Liver (tissue), 9 donors: ENCODE results near the gene TCF7L2. TPM values are rescaled to one million over a fixed set of nuclear protein-coding genes. Genes with fewer than 3 reads are reported as not detected.

ENCODE experiments used
- DNase-seq: peaks from one replicate; pipeline ENCODE4 v3.0.0-alpha.2; 2017; ENCODE audit warnings: low spot score
- H3K27ac ChIP-seq, 2 donors: one replicate each; pipeline ENCODE4 v1.7.0; 2013; ENCODE audit warnings: inconsistent platforms in 2 of 2, low read length in 2 of 2, control low read depth in 1 of 2, low read depth in 1 of 2, mild to moderate bottlenecking in 1 of 2
- H3K27me3 ChIP-seq, 4 donors: one replicate each; pipeline versions ENCODE4 v1.6.1 to v1.7.0; 2013; ENCODE audit warnings: low read length in 3 of 4, inconsistent platforms in 1 of 4, mild to moderate bottlenecking in 1 of 4, moderate library complexity in 1 of 4; ENCODE audit not compliant: control insufficient read depth in 4 of 4, insufficient read depth in 4 of 4
- H3K36me3 ChIP-seq, 4 donors: one replicate each; pipeline versions ENCODE4 v1.6.1 to v1.7.0; 2013; ENCODE audit warnings: low read length in 3 of 4, mild to moderate bottlenecking in 3 of 4, low read depth in 1 of 4, moderate library complexity in 1 of 4; ENCODE audit not compliant: control insufficient read depth in 4 of 4, insufficient read depth in 3 of 4
- H3K4me1 ChIP-seq, 4 donors: one replicate each; pipeline versions ENCODE4 v1.6.1 to v1.7.0; 2013; ENCODE audit warnings: low read length in 3 of 4, mild to moderate bottlenecking in 3 of 4, moderate library complexity in 1 of 4; ENCODE audit not compliant: control insufficient read depth in 4 of 4, insufficient read depth in 4 of 4
- H3K4me3 ChIP-seq, 3 donors: one replicate each; pipeline versions ENCODE4 v1.6.1 to v1.7.0; 2013; ENCODE audit warnings: low read length in 3 of 3, control low read depth in 1 of 3, low read depth in 1 of 3, mild to moderate bottlenecking in 1 of 3
- H3K9ac ChIP-seq, 2 donors: one replicate each; pipeline ENCODE4 v1.7.0; 2013; ENCODE audit warnings: low read length in 2 of 2, mild to moderate bottlenecking in 2 of 2, moderate library complexity in 2 of 2, control low read depth in 1 of 2, low read depth in 1 of 2
- H3K9me3 ChIP-seq, 4 donors: one replicate each; pipeline versions ENCODE4 v1.6.1 to v1.7.0; 2013; ENCODE audit warnings: low read length in 3 of 4; ENCODE audit not compliant: control insufficient read depth in 4 of 4
- GABPA ChIP-seq, 2 donors: IDR thresholded peaks in 1 of 2; conservative IDR thresholded peaks in 1 of 2; 2 replicates each; pipeline ENCODE4 v1.6.1; 2016; ENCODE audit warnings: antibody characterized with exemption in 2 of 2, mild to moderate bottlenecking in 1 of 2, moderate library complexity in 1 of 2
- HNF4G ChIP-seq: IDR thresholded peaks from 2 replicates; pipeline ENCODE4 v1.6.1; 2016; ENCODE audit warnings: antibody characterized with exemption
- RAD21 ChIP-seq, 2 donors: IDR thresholded peaks; 2 replicates each; pipeline ENCODE4 v1.6.1; 2016; ENCODE audit warnings: antibody characterized with exemption in 2 of 2, mild to moderate bottlenecking in 2 of 2
- RXRA ChIP-seq, 2 donors: IDR thresholded peaks; 2 replicates each; pipeline ENCODE4 v1.6.1; 2017 to 2018; ENCODE audit warnings: antibody characterized with exemption in 2 of 2, mild to moderate bottlenecking in 1 of 2
- TAF1 ChIP-seq: conservative IDR thresholded peaks from 2 replicates; pipeline ENCODE4 v1.6.1; 2016; ENCODE audit warnings: antibody characterized with exemption, mild to moderate bottlenecking
- YY1 ChIP-seq: IDR thresholded peaks from 2 replicates; pipeline ENCODE4 v1.6.1; 2016; ENCODE audit warnings: antibody characterized with exemption, mild to moderate bottlenecking
- WGBS: extraction: QIAGEN DNeasy Blood & Tissue Kit; methylation state at CpG from one replicate; pipeline ENCODE4 v1.1.7; 2013; 5-methylcytosine and 5-hydroxymethylcytosine counted together
- polyA plus RNA-seq, 2 donors: library from polyadenylated mRNA; stranded (reverse) in 1 of 2; unstranded in 1 of 2; fragments of 200-250 nt in 1 of 2; fragments of >200 nt in 1 of 2; fragmentation: Nextera tagmentation in 1 of 2; extraction: Ambion mirVana in 1 of 2; gene quantifications; one replicate each; pipeline versions ENCODE4 v1.2.1 to v1.2.3, GENCODE V29; 2013 to 2015
- total RNA-seq, 2 donors: library from RNA; depleted of rRNA; stranded (reverse); fragments of >200 nt; gene quantifications; one replicate each; pipeline ENCODE4 v1.2.3, GENCODE V29; 2014
- TF ChIP-seq, protein P1 (sequence below): IDR thresholded peaks from 2 replicates; pipeline ENCODE4 v1.6.1; 2016; ENCODE audit warnings: antibody characterized with exemption
- TF ChIP-seq, protein P2 (sequence below): IDR thresholded peaks from 2 replicates; pipeline ENCODE4 v1.6.1; 2016; ENCODE audit warnings: antibody characterized with exemption, mild to moderate bottlenecking
- TF ChIP-seq, protein P3 (sequence below): fragments of 150-350 bp; IDR thresholded peaks from 2 replicates; pipeline ENCODE4 v1.5.1; 2017; ENCODE audit warnings: improper control_type of control experiment, low read depth, low read length; ENCODE audit not compliant: missing input control
- TF ChIP-seq, protein P4 (sequence below): IDR thresholded peaks from 2 replicates; pipeline ENCODE4 v1.6.1; 2016; ENCODE audit warnings: antibody characterized with exemption
- donor health status: healthy.
- donor health status: healthy.
- donor health status: healthy.
- donor health status: healthy.
- donor health status: healthy.

Gene TCF7L2
- total and polyA plus RNA-seq, 4 donors, result 4.9 to 18.0 (median 8.3) TPM

DNA sequence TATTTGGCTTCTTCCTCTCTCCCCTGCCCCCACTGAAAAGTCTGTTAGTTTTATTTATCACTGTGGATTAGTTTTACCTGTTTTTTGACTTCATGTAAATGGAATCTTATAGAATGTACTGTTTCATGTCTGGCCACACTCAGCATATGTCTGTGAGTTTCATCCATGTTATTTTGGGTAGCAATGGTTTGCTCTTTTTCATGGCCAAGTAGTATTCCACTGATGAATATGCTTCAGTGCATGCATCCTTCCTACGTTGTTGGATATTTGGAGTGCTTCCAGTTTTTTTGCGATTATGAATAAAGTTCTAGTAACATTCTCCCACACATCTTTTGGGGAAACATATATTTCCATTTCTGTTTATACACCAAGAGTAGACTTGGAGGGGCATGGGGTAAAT is 19.1 kb downstream of the TCF7L2 start:
- no peak overlapping the region for H3K9ac ChIP-seq
- peaks cover 0 to 3% (median 0%) of the 10 kb centered on the region in 4 donors for H3K4me1 ChIP-seq
- H3K4me3 ChIP-seq, result no peak overlapping the region
- H3K9me3 ChIP-seq, result no peaks in the 10 kb centered on the region
- DNase-seq, result no peak
- no peak overlapping the region for H3K27ac ChIP-seq
- no peaks in the 10 kb centered on the region for H3K27me3 ChIP-seq
- 91% methylated on average over 2 of the region's 2 CpGs for WGBS
- peaks cover 0 to 28% (median 25%) of the 10 kb centered on the region in 4 donors for H3K36me3 ChIP-seq
- TF ChIP-seq, protein P1, sequence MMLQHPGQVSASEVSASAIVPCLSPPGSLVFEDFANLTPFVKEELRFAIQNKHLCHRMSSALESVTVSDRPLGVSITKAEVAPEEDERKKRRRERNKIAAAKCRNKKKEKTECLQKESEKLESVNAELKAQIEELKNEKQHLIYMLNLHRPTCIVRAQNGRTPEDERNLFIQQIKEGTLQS, result no peak
- TF ChIP-seq, protein P2, sequence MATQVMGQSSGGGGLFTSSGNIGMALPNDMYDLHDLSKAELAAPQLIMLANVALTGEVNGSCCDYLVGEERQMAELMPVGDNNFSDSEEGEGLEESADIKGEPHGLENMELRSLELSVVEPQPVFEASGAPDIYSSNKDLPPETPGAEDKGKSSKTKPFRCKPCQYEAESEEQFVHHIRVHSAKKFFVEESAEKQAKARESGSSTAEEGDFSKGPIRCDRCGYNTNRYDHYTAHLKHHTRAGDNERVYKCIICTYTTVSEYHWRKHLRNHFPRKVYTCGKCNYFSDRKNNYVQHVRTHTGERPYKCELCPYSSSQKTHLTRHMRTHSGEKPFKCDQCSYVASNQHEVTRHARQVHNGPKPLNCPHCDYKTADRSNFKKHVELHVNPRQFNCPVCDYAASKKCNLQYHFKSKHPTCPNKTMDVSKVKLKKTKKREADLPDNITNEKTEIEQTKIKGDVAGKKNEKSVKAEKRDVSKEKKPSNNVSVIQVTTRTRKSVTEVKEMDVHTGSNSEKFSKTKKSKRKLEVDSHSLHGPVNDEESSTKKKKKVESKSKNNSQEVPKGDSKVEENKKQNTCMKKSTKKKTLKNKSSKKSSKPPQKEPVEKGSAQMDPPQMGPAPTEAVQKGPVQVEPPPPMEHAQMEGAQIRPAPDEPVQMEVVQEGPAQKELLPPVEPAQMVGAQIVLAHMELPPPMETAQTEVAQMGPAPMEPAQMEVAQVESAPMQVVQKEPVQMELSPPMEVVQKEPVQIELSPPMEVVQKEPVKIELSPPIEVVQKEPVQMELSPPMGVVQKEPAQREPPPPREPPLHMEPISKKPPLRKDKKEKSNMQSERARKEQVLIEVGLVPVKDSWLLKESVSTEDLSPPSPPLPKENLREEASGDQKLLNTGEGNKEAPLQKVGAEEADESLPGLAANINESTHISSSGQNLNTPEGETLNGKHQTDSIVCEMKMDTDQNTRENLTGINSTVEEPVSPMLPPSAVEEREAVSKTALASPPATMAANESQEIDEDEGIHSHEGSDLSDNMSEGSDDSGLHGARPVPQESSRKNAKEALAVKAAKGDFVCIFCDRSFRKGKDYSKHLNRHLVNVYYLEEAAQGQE, result no peak
- TF ChIP-seq HNF4G, result no peak
- TF ChIP-seq TAF1, result no peak
- TF ChIP-seq, protein P3, sequence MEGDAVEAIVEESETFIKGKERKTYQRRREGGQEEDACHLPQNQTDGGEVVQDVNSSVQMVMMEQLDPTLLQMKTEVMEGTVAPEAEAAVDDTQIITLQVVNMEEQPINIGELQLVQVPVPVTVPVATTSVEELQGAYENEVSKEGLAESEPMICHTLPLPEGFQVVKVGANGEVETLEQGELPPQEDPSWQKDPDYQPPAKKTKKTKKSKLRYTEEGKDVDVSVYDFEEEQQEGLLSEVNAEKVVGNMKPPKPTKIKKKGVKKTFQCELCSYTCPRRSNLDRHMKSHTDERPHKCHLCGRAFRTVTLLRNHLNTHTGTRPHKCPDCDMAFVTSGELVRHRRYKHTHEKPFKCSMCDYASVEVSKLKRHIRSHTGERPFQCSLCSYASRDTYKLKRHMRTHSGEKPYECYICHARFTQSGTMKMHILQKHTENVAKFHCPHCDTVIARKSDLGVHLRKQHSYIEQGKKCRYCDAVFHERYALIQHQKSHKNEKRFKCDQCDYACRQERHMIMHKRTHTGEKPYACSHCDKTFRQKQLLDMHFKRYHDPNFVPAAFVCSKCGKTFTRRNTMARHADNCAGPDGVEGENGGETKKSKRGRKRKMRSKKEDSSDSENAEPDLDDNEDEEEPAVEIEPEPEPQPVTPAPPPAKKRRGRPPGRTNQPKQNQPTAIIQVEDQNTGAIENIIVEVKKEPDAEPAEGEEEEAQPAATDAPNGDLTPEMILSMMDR, result no peak
- TF ChIP-seq GABPA (IDR thresholded peaks at IDR 0.05 in 1 of 2, conservative IDR thresholded peaks at IDR 0.05 in 1 of 2), result no peak
- no peak for TF ChIP-seq RXRA (IDR thresholded peaks at IDR 0.05)
- TF ChIP-seq, protein P4, sequence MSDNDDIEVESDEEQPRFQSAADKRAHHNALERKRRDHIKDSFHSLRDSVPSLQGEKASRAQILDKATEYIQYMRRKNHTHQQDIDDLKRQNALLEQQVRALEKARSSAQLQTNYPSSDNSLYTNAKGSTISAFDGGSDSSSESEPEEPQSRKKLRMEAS, result no peak
- no peak for TF ChIP-seq RAD21 (IDR thresholded peaks at IDR 0.05)

DNA sequence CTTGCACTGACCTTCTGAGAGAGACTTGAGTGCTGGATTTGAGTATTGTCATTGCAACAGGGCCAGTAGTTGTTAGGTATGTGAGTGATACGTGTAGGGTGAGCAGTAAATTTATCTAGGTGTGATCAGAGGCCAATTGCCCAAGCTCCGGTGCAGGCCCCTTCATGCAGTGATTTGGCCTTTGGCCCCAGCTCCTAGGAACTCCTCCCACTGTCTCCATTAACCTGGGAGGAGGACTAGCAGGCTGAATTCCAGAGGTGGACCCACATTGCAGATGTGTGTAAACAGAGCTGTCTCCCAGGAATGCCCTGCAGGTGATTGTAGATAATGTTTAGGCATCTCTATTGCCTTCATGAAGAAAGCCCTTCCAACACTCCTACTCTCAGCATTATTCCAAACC is 19.5 kb downstream of the TCF7L2 start:
- Histone ChIP-seq H3K4me3 (no peak overlapping the region), H3K36me3 (peaks cover 1 to 28% (median 25%) of the 10 kb centered on the region in 4 donors), H3K9ac (no peak overlapping the region), H3K27me3 (no peaks in the 10 kb centered on the region), H3K4me1 (peaks cover 0 to 3% (median 0%) of the 10 kb centered on the region in 4 donors), H3K27ac (no peak overlapping the region), H3K9me3 (no peaks in the 10 kb centered on the region)
- no peak for DNase-seq
- TF ChIP-seq RAD21 (IDR thresholded peaks at IDR 0.05) (peak in 1 of 2 donors; percentile 12), YY1 (no peak)
- 57% methylated on average over 2 of the region's 2 CpGs for WGBS

DNA sequence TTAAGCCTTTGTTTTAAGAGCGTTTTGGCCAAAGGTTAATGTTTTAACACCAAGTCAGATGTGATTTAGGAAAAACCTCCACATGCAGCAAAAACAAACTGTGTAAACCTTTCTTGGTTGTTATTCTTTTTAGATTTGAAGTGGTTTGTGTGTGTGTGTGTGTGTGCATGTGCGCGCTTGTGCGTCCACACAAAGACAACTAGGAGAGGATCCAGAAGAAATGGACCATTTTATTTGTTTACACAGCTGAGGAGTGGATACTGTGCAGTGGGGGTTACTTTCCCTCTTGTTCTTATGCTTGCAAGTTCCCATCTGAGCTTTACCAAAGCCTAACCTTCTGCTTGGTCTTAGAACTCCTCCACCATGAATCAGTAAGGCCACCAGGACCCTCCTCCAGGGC is 20.0 kb downstream of the TCF7L2 start:
- Histone ChIP-seq H3K27ac (no peak overlapping the region), H3K27me3 (no peaks in the 10 kb centered on the region), H3K4me3 (no peak overlapping the region), H3K9ac (no peak overlapping the region), H3K9me3 (no peaks in the 10 kb centered on the region), H3K36me3 (peaks cover 1 to 28% (median 25%) of the 10 kb centered on the region in 4 donors), H3K4me1 (peaks cover 0 to 3% (median 0%) of the 10 kb centered on the region in 4 donors)
- WGBS, result 85% methylated on average over 4 of the region's 4 CpGs
- TF ChIP-seq GABPA (IDR thresholded peaks at IDR 0.05 in 1 of 2, conservative IDR thresholded peaks at IDR 0.05 in 1 of 2), result no peak
- TF ChIP-seq, protein P1, result no peak
- DNase-seq, result no peak
